GOT3 (cell line): Measurements from ENCODE around the gene ACTA1.
"Not testable (repeated sequence)": the region's sequence is repeated elsewhere in the genome, so short reads cannot be mapped to it uniquely, and the experiment has no call there.

Source experiments
- DNase-seq: peaks from one replicate; lab custom pipeline; 2025; ENCODE audit warnings: mixed read lengths; lab: John Stamatoyannopoulos, UW

ACTA1 gene

DNA sequence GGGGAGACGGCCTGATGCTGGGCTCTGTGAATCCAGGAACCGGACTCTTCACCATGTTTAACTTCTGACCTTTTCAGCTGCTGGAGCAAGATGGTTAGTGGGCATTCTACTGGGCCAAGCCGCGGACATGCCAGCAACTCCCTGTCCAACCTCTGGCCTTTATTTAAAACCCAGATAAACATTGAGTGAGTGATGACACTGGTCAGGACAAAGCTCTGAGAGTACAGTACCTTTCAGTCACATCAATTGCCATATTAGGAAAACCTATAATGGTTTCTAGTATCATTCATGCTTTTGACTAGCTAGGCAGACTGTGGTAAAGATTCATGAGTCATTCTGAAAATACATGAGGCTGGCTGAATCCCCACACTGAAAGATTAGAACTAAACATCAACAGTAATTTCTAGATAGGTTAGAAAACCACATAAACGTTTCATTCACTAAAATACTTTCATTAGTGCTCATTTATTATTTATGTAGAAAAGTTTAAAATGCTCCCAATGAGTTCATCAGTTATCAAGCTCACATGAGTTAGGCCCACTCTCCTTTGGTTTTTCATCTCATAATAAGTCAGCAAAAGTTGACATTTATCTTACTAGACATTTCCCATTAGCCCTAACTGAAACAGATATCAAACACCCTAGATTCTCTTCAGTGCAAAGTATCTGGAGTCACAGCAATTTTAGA, 7.1 kb upstream of the ACTA1 start:
- no peak for DNase-seq

GRCh38 chr1:229438021-229438420, 4.1 kb upstream of the ACTA1 start:
- DNase-seq = no peak

GRCh38 chr1:229437443-229437842, 3.5 kb upstream of the ACTA1 start:
- DNase-seq = no peak

- DNase-seq = no peak
Observed at GRCh38 chr1:229436201-229436600, 2.3 kb upstream of the ACTA1 start.

DNA sequence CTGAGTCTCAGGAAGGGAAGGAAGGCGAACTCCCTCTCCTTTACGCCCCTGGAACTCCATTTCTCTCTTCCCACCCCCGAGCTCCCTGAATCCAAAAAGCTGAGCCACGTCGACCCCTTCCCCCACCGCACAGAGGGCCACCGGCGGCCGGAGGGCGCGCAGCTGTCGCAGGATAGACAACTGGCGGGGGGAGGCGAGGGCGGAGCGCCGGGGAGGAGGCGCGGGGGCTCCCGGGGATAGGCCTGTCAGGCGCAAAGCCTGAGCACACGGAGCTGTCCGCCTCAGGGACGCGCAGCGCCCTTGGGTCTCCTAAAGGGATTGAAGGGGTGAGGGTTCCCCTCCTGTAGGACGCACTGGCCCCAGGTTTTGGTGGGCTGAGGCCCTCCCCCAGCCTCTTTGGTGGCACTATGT, 752 bp upstream of the ACTA1 start:
- no peak for DNase-seq

GRCh38 chr1:229433364-229434004, 410 bp downstream of the ACTA1 start:
- no peak for DNase-seq

- no peak for DNase-seq
Observed at GRCh38 chr1:229432905-229433304, 989 bp downstream of the ACTA1 start.

DNA sequence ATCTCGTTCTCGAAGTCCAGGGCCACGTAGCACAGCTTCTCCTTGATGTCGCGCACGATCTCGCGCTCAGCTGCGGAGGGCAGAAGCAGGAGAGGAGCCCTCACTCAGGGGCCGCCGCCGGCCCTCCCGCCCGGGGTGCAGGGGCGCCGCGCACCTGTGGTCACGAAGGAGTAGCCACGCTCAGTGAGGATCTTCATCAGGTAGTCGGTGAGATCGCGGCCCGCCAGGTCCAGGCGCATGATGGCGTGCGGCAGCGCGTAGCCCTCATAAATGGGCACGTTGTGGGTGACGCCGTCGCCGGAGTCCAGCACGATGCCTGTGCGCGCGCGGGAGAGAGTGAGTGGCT, 1.8 kb downstream of the ACTA1 start:
- DNase-seq = no peak

DNA sequence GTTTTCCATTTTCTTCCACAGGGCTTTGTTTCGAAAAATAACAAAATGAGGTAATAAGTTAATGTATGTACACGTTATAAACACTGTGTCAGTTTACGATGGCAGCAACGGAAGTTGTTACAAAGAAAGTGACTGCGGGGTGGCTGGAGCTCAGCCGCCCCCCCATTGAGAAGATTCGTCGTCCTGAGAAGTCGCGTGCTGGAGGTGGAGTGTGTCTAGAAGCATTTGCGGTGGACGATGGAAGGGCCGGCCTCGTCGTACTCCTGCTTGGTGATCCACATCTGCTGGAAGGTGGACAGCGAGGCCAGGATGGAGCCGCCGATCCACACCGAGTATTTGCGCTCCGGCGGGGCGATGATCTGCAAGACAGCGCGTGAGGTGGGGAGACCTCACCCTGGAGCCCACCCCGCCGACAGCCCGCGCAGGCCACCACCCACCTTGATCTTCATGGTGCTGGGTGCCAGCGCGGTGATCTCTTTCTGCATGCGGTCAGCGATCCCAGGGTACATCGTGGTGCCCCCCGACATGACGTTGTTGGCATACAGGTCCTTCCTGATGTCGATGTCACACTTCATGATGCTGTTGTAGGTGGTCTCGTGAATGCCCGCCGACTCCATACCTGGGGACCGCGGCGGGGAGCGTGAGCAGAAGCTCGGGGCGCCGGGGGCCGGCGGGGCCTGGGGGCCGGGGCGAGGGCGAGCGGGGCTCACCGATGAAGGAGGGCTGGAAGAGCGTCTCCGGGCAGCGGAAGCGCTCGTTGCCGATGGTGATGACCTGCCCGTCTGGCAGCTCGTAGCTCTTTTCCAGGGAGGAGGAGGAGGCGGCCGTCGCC, 2.4 kb downstream of the ACTA1 start:
- no peak for DNase-seq

DNA sequence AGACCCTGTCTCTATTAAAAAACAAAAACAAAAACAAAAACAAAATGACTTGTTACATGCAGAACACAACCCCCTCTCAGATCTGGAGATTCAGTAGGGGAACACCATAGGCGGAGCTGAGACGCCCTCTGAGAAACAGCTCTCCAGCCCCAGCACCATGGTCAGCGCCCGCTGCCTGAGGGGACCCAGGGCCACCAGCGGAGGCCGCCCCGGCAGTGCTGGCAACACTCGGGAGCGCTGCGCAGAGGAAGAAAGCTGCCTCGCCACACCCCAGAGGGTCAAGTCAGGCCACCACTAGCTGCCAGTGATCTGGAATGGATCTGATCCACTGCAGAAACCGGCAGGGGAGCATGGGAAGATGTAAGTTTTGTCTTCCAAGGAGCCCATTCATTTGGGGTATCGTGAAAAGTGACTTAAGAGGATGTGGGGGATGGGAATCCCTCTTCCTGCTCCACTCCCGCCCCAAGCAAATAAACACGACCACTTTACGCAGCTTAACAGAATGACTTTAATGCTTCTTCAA, 3.1 kb downstream of the ACTA1 start:
- DNase-seq = no peak

DNA sequence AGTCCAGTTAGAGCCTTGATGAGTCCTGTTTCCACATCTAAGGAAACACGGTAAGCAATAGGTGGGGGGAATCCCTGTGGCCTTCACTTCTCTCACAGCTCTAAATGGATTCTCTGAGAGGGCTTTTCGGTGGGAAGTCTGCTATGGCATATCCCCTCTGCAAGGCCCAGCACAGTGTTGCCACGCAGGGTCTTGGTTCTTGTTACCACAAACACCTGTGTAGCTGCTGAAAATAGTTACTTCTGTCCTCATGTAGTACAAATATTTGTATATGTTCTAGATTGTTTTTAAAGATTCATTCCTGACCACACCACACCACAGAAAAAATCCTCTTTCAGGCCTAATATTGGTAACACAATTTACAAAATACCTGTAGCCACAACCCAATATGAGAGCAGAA, 5.6 kb downstream of the ACTA1 start:
- no peak for DNase-seq

- no peak for DNase-seq
Observed at GRCh38 chr1:229427572-229427971, 6.3 kb downstream of the ACTA1 start.

GRCh38 chr1:229425564-229426159, 8.2 kb downstream of the ACTA1 start:
- no peak for DNase-seq

- DNase-seq = no peak
Observed at GRCh38 chr1:229420765-229421164, 13.1 kb downstream of the ACTA1 start.

GRCh38 chr1:229420224-229420623, 13.7 kb downstream of the ACTA1 start:
- no peak for DNase-seq

DNA sequence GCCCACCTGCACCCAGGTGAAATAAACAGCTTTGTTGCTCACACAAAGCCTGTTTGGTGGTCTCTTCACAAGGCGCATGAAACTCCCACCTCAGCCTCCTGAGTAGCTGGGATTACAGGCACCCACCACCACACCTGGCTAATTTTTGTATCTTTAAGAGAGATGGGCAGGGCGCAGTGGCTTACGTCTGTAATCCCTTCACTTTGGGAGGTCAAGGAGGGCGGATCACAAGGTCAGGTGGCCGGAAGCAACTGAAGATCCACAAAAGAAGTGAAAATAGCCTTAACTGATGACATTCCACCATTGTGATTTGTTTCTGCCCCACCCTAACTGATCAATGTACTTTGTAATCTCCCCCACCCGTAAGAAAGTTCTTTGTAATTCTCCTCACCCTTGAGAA, 15.3 kb downstream of the ACTA1 start:
- DNase-seq = not testable (repeated sequence)

- not testable (repeated sequence) for DNase-seq
Observed at GRCh38 chr1:229412810-229413209, 21.1 kb downstream of the ACTA1 start.

- no peak for DNase-seq
Observed at GRCh38 chr1:229412056-229412455, 21.8 kb downstream of the ACTA1 start.

GRCh38 chr1:229411434-229412055, 22.3 kb downstream of the ACTA1 start:
- DNase-seq = no peak

- peak; percentile 73 for DNase-seq
Observed at GRCh38 chr1:229410692-229411433, 23.0 kb downstream of the ACTA1 start.

DNA sequence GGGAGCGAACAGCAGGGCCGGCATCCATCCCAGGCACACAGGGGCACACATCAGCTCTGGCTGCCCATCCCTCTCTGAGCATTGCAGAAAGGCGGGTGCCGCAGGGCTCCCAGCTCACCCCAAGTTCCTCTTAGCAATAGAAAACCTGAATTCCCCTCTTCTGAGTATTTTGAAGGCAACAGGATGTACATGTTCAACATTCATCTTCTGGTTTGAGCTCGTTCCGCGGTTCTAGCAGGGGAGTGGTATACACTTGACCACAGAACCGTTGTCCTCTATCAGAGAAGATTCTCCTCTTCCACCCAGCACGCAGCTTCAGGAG, 23.6 kb downstream of the ACTA1 start:
- no peak for DNase-seq
